Measurements from ENCODE around the gene MYH13. TPM values are rescaled to one million over a fixed set of nuclear protein-coding genes. Genes with fewer than 3 reads are reported as not detected.

MYH13 gene
- total RNA-seq, 3 donors from 2014 or later, result not detected

DNA sequence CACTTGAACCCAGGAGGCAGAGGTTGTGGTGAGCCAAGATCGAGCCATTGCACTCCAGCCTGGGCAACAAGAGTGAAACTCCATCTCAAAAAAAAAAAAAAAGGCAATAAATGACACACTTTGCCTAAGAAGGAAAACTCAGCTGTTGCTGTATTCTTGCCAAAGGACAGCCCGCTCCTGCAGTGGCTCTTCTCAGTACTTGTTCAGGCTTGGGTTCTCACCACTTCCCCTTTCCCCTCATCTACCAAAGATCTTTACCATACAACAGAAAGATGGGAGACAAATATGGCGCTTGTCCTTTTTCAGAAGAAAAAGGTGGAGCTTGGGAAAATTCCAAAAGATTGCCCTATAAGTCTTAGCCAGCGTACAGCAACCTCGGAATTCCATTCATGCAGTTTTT is 58.5 kb downstream of the MYH13 start:
- no peak for TF ChIP-seq POLR2A (IDR thresholded peaks at IDR 0.05)
- TF ChIP-seq POLR2AphosphoS5 (IDR thresholded peaks at IDR 0.05), result no peak
- TF ChIP-seq, protein P1, sequence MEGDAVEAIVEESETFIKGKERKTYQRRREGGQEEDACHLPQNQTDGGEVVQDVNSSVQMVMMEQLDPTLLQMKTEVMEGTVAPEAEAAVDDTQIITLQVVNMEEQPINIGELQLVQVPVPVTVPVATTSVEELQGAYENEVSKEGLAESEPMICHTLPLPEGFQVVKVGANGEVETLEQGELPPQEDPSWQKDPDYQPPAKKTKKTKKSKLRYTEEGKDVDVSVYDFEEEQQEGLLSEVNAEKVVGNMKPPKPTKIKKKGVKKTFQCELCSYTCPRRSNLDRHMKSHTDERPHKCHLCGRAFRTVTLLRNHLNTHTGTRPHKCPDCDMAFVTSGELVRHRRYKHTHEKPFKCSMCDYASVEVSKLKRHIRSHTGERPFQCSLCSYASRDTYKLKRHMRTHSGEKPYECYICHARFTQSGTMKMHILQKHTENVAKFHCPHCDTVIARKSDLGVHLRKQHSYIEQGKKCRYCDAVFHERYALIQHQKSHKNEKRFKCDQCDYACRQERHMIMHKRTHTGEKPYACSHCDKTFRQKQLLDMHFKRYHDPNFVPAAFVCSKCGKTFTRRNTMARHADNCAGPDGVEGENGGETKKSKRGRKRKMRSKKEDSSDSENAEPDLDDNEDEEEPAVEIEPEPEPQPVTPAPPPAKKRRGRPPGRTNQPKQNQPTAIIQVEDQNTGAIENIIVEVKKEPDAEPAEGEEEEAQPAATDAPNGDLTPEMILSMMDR (IDR thresholded peaks at IDR 0.05), result no peak
- no peaks in the 10 kb centered on the region for H3K36me3 ChIP-seq
- no peaks in the 10 kb centered on the region for H3K4me1 ChIP-seq
- DNase-seq (ENCODE audit: low spot score in 2 of 2), result no peak
- no peak overlapping the region for H3K27ac ChIP-seq
- no peaks in the 10 kb centered on the region for H3K27me3 ChIP-seq
- H3K4me3 ChIP-seq, result no peak overlapping the region
- no peaks in the 10 kb centered on the region for H3K9me3 ChIP-seq
- intact Hi-C loops (cut with DNase I; ENCODE audit: low total_unique reads), result loop anchor here (1.0 kb wide), 1 partner anchor 13 kb away; no protein-coding TSS in a partner anchor

DNA sequence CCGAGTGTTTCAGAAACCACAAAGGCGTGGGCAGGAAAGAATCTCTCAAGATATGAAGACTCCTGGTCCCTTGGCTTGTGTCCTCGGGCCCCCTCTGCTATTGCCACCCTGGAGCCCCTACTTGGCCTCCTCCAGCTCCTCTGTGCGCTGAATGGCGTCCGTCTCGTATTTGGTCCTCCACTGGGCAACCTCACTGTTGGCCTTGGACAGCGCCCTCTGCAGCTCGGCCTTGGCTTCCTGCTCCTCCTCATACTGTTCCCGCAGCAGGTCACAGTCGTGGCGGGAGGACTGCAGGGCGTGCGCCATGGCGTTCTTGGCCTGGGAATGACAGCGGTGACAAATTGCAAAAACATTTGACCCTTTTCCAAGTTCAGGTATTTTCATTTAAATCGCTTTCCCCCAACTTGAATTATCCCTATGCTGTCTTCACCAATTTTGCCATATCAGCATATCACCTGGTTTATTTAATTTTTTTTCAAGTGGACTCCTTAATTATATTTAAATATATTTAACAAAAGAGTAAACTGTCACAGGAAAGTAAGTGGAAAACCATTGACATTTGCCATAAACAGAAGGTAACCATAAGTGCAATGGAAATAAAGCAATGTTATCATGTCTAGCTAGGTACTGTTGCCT is 59.7 kb downstream of the MYH13 start:
- H3K4me1 ChIP-seq, result no peaks in the 10 kb centered on the region
- intact Hi-C loops (cut with DNase I; ENCODE audit: low total_unique reads), result no loop called here
- DNase-seq (ENCODE audit: low spot score in 2 of 2), result no peak
- no peak overlapping the region for H3K4me3 ChIP-seq
- TF ChIP-seq POLR2A (IDR thresholded peaks at IDR 0.05), result no peak
- TF ChIP-seq, protein P1 (IDR thresholded peaks at IDR 0.05), result no peak
- TF ChIP-seq POLR2AphosphoS5 (IDR thresholded peaks at IDR 0.05), result no peak
- H3K9me3 ChIP-seq, result no peaks in the 10 kb centered on the region
- H3K27me3 ChIP-seq, result no peaks in the 10 kb centered on the region
- H3K27ac ChIP-seq, result no peak overlapping the region
- H3K36me3 ChIP-seq, result no peaks in the 10 kb centered on the region

DNA sequence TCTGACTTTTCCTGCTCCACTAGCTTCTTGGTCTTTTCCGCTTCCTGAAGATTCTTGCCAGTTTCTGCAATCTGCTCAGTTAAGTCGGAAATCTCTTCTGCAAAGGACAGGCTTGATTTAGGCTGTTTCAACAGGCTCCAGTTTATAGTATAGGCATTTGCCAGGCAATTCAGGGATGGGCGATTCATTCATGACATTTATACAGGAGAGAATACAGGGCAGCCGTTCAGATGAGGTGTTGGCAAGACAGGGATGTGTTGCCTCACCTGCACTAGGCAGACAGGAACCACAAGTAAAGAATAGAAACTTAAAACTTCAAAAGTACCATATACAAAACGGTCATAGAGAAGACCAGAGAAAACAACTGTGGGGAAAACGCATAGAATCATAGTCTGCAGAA is 61.7 kb downstream of the MYH13 start:
- H3K27ac ChIP-seq, result no peak overlapping the region
- no peak for DNase-seq (ENCODE audit: low spot score in 2 of 2)
- H3K27me3 ChIP-seq, result no peaks in the 10 kb centered on the region
- intact Hi-C loops (cut with DNase I; ENCODE audit: low total_unique reads), result no loop called here
- no peaks in the 10 kb centered on the region for H3K36me3 ChIP-seq
- H3K4me3 ChIP-seq, result no peak overlapping the region
- H3K4me1 ChIP-seq, result no peaks in the 10 kb centered on the region
- no peak for TF ChIP-seq POLR2A (IDR thresholded peaks at IDR 0.05)
- TF ChIP-seq, protein P1 (IDR thresholded peaks at IDR 0.05), result no peak
- TF ChIP-seq POLR2AphosphoS5 (IDR thresholded peaks at IDR 0.05), result no peak
- no peaks in the 10 kb centered on the region for H3K9me3 ChIP-seq

DNA sequence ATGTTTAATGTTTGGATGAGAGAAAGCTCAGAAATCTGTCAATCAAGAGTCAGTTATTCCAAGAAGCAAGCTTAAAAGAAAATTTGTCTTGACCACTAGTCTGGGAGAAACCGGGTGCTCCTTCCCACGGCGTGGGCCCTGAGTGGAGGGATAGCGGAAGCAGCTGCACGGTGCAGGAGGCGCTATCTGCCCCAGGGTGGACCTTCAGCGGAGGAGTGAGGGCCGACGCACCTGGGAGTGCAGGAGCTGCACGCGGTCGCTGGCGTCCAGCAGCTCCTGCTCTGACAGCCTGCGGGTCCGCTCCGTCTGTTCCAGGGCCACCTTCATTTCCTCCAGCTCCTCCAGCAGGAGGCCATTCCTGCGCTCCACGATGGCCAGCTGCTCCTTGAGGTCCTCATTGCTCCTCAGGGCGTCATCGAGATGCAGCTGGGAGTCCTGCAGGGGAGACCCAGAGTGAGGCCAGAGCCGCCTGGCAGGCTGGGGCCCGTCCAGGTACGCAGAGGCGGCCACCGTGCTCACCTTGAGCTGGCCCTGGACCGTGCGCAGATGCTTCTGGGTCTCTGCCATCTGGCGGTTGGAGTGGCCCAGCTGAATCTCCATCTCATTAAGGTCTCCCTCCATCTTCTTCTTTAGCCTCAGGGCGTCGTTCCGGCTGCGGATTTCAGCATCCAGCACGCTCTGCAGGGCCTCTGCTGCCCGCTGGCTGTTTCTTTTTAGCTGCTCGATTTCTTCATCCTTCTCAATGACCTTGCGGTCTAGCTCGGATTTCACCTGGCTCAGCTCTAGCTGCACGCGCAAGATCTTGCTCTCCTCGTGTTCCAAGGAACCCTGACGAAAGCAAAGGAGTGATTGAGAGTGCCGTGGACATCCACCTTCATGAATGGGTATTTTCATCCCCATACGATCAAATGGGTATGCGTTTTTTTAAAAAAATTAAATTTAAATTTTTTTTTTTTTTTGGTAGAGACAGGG is 63.5 kb downstream of the MYH13 start:
- intact Hi-C loops (cut with DNase I; ENCODE audit: low total_unique reads), result loop anchor here (2.0 kb wide), 1 partner anchor 32 kb away; no protein-coding TSS in a partner anchor
- H3K4me3 ChIP-seq, result no peak overlapping the region
- H3K4me1 ChIP-seq, result no peaks in the 10 kb centered on the region
- DNase-seq (ENCODE audit: low spot score in 2 of 2), result no peak
- no peaks in the 10 kb centered on the region for H3K9me3 ChIP-seq
- H3K36me3 ChIP-seq, result no peaks in the 10 kb centered on the region
- H3K27me3 ChIP-seq, result no peaks in the 10 kb centered on the region
- H3K27ac ChIP-seq, result no peak overlapping the region
- no peak for TF ChIP-seq POLR2AphosphoS5 (IDR thresholded peaks at IDR 0.05)
- no peak for TF ChIP-seq POLR2A (IDR thresholded peaks at IDR 0.05)
- TF ChIP-seq, protein P1 (IDR thresholded peaks at IDR 0.05), result no peak

DNA sequence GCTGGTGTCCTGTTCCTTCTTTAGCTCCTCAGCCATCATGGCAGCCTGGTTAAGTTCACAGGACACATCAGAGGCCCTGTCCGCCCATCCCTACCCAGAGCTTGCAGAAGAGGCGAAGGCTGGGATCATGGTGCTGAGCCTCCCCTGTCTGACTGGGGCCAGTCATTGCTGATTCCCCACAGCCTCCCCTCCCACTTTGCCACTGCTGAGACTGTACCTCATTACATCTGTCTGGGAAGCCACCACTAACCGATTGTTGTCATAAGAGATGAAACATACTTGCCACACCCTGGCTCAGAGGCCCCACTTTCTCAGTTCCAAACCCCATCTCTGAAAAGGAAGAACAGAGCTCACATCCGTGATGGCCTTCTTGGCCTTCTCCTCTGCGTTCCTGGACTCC is 66.2 kb downstream of the MYH13 start:
- TF ChIP-seq POLR2A (IDR thresholded peaks at IDR 0.05) (no peak), POLR2AphosphoS5 (IDR thresholded peaks at IDR 0.05) (no peak)
- TF ChIP-seq, protein P1 (IDR thresholded peaks at IDR 0.05), result no peak
- Histone ChIP-seq H3K36me3 (no peaks in the 10 kb centered on the region), H3K27ac (no peak overlapping the region), H3K27me3 (no peaks in the 10 kb centered on the region), H3K4me3 (no peak overlapping the region), H3K4me1 (no peaks in the 10 kb centered on the region), H3K9me3 (no peaks in the 10 kb centered on the region)
- DNase-seq (ENCODE audit: low spot score in 2 of 2), result no peak
- intact Hi-C loops (cut with DNase I; ENCODE audit: low total_unique reads), result no loop called here
